ENCODE data around the gene NEO1. TPM values are rescaled to one million over a fixed set of nuclear protein-coding genes. Genes with fewer than 3 reads are reported as not detected.

Gene NEO1
- total RNA-seq, 1 experiment from 2014 or later: 2.9 TPM

DNA sequence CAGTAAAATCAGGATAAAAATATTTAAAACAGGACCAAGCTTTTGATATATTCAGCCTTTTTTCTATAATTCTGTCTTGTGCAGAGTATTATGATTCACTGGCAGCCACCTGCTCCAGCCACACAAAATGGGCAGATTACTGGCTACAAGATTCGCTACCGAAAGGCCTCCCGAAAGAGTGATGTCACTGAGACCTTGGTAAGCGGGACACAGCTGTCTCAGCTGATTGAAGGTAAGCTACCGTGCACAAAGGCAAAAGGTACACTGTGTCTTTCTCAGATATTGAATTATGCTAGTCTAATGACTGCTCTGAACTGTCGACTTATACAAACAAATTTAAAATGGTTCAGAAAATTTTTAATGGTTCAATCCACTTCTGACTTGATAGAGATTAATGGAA, 202.3 kb downstream of the NEO1 start:
- DNase-seq (ENCODE audit: low read depth): no peak

DNA sequence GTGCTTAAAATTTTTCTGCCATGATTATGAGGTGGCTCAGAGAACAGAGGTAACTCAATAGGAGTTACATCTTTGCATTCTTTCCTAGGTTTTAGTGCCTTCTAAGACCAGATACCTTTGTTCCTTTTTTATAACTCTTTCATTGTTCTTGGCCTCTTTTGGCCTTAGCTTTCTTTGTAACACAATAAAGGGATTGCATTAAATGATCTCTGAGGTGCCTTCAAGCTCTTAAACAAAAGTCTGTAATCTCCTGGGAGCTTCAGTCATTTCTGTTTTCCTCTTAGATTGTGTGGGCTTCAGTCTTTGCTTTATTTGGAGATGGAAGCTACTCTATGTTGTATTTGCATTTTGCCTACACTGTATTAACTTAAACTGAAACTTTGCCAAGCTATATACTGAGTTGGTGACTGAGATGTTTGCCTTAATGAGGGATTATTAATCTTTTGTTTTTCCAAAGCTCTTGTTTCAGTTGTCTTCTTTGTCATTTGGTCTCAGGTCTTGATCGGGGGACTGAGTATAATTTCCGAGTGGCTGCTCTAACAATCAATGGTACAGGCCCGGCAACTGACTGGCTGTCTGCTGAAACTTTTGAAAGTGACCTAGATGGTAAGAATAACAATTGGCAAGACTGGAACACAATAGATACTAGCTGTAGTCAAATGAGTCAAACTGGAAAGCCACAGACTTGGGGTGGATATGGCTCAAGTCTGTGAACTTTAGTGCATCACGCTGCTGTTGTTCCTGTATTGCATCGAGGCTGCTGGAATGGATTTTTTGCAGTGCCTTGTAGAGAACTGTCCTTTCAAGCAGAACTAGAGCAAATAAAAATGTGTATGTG, 206.2 kb downstream of the NEO1 start:
- no peak for DNase-seq (ENCODE audit: low read depth)

DNA sequence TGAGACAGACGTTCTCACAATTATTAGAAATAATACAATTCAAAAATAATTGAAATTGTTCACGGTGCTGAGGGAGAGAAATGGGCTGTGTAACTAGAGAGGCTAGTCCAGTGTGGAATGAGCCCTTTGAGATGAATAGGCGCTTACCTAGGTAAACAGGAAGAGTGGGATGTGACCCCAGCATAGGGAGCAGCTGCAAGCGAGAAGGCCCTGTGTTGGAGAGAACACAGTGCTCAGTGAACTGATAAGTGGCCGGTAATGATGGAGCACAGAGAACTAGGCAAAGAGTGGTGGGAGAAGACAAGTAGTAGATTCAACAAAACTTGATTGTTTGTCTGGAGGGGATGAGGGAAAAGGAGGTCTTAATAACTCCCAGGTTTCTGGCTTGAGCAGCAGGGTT, 212.6 kb downstream of the NEO1 start:
- DNase-seq (ENCODE audit: low read depth): no peak

DNA sequence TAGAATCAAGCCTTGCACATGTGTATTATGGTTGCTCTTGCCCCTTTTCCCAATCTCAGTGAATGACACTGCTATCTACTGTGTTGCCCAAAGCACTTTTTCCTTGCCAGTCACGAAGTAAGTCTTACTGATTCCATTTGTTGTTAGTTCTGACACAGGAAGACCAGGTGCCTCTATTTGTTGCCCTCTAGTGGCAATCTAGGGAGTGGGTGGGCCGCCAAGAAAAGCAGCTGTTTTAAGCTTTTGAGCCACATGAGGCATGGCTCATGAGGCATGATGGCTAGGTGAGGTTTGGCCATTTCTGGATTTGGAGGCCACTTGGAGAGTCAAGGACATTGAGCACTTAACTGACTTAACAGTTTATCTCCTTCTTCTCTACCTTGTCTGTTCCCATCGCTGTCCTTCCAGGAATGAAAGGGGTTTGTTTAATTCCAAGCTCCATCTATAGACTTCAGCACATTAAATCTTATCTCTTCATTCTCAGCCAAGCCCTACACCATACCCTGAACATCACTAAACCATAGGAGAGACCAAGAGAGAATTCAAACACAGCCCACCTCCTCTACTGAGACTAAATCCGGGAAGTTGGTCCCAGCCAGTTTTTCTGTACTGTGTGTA, 213.4 kb downstream of the NEO1 start:
- peak; percentile 67 for DNase-seq (ENCODE audit: low read depth)

DNA sequence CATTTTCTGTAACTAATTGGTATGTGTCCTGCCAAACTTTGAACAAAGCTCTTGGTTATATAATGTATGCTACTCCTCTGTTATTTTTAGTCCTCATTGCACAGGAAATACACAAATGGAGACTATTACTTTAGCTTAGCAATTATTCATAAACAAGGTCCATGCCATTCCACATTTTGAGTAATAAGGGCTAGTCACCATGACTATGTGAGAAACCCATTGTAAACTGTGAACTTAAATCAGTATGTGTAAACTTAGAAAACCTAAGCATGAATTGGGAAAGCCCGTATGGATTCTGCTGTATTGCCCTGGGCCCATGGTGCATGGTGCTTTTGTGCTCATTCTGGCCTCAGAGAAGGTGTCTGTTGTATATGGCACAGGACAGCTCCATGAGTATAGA, 216.2 kb downstream of the NEO1 start:
- no peak for DNase-seq (ENCODE audit: low read depth)

DNA sequence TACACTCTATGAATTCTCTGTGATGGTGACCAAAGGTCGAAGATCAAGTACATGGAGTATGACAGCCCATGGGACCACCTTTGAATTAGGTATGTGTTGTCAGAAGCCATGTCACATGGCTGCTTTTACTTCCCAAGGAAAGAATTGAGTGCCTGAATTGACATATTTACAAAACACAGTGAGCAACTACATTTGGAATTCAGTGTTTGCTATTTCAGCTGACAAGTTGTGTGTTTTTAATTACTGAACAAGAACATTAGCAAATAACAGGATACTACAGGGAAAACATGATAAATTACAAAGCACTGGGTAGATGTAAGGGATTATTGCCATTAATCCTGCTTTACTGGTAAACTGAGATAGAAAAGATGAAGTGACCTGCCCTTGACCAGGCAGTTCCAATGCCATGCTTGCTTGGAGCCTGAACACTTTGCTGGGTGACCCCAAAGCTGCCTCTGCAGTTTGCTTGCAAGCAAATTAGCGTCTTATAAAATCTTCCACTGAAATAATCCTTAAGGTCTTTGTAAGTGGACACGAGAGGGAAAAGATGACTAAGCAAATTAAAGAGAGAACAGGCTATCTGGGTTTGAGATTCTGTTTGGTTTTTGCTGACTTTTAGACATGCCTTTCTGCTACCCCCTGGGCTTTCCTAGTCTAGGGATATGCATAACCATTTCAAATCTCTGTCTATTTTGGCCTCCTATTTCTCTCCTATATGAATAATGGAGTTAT, 218.3 kb downstream of the NEO1 start:
- no peak for DNase-seq (ENCODE audit: low read depth)

DNA sequence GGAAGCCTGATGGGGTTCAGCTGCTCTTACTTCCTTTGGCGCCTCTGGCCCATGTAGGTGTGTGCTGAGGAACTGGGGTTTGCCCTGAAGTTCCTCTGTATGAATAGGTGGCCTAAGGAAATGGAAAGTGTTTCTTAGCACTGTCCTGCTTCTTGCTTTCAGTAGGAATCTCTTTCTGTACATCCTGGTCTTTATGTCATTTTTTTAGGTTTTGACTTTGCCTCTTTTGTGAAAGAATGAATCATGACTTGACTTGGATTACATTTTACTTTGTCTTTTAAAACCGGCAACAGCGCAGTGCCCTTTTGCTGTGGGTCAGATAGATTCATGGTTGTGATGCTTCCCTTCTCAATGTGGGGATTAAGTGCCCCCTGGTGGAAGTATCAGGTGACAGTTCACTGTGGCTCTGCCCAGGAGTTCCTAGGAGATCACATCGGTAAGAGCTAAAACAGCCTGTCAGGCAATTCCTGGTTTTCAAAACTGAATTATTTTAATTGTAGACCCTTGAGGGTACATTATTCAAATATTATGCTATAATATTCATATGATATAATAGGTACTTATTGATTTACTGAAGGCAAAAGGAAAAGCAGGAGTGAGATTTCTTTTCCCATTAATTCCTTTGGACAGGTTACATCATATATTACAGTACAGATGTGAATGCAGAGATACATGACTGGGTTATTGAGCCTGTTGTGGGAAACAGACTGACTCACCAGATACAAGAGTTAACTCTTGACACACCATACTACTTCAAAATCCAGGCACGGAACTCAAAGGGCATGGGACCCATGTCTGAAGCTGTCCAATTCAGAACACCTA, 221.1 kb downstream of the NEO1 start:
- DNase-seq (ENCODE audit: low read depth): peak; percentile 52

DNA sequence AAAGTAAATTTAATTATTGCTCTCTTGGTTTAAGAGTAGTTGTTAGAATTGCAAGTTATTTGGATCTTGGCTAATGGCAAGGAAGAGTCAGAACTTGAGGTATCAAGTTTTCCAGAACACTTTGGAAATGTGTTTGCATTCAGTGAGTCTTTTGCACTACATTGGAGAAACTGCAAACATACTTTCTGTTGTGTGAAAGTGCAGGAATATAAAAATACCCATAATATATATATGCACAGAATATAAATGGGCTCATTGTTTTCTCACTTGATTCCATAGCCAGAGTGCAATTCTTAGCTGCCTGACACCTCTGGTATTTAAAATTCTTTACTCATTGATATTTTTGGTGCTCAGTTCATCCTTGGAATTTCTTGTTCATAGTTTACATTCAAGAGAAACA, 223.6 kb downstream of the NEO1 start:
- DNase-seq (ENCODE audit: low read depth): no peak

DNA sequence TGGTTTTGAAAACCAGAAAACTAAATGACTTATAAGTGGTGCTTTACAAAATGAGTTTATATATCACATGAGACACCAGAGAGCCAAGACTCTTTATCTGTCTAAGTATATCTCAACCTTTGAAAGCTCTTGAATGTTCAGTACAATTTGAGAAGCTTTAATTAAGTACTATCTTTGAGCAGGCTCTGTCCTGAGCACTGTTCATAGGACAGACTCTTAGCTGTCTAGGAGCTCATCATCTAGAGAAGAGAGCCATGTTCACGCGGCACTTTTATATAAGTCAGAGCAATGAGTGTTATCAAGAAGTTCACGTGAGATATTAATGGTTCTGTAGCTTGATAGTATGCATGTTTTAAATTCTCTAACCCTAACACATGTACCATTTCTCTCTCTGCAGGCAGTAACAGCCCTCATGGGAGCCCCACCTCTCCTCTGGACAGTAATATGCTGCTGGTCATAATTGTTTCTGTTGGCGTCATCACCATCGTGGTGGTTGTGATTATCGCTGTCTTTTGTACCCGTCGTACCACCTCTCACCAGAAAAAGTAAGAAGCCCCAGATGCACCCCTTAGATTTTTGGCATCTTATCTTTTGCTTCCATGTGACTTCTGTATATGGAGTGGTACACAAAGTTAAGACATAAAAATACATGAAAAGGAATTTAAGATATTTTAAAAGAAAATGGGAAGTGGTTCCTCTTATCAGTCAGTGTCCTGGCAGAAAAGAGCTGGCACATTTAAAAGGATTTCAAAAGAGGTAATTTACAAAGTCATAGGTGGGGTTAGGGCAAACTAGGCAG, 230.5 kb downstream of the NEO1 start:
- no peak for DNase-seq (ENCODE audit: low read depth)

DNA sequence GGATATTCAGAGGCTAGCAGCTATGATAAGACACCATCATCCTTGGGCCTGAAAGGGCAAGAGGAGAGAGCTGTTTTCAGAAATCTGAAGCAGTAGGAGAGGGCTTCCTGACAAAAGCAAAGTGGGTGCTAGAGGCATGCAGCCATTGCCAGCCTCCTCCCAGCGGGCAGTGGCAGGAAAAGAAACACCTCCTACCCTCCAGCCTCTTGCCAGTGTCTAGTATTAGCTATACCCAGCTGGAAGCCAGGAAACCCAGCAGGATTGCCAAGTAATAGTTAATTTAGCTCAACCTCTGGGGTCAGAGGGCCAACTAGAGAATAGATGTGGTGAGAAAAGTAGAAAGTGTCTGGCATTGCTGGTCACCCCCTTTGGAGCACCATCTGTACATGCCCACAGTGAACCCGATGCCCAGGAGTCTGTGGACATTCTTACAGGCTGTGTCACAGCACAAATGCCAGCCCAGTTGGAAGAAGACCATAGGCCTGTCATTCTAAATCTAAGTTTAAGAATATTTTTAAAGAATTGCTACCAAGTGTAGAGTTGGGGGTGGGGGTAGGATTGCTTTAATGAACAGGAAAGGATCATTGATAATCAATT, 231.2 kb downstream of the NEO1 start:
- DNase-seq (ENCODE audit: low read depth): no peak

DNA sequence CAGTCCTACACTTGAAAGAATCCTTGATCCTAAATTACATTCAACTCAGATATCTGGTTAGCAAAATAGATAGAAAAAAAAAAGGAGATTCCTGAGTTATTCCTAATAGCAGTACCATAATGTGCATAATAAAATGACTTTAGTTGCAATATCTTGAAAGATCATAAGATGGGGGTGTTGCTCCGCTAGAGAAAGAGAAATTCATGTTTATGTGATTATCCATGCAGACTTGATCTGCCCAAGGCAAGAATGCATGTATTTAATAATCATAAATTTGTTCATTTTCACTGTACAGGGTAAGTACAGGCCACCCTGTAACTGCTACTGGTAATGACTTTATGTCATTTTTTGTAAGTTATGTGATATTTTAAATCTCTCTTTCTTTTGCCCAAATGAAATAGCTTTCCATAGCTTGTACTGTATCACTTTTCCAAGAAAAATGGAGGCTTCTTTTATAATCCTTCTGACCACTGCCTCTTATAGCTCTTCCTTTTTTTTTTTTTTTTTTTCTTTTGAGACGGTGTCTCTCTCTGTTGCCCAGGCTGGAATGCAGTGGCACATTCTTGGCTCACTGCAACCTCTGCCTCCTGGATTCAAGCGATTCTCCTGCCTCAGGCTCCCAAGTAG, 231.9 kb downstream of the NEO1 start:
- no peak for DNase-seq (ENCODE audit: low read depth)

DNA sequence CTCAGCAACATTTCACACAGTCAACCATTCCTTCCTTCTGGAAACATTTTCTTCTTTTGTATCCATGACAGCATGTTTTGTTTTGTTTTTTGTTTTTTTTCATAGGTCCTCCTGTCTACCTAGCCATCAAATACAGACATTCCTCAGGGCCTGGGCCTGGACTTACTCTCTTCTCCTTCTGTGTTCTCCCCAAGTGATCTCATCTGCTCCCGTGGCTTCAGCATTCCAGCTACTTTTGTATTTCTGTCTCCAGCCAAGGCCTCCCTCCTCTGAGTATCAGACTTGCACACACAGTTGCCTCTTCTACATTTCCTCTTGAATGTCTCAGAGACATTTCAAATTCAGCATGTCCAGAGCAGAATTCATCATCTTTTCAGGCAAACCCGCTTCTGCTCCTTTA, 234.0 kb downstream of the NEO1 start:
- DNase-seq (ENCODE audit: low read depth): no peak

DNA sequence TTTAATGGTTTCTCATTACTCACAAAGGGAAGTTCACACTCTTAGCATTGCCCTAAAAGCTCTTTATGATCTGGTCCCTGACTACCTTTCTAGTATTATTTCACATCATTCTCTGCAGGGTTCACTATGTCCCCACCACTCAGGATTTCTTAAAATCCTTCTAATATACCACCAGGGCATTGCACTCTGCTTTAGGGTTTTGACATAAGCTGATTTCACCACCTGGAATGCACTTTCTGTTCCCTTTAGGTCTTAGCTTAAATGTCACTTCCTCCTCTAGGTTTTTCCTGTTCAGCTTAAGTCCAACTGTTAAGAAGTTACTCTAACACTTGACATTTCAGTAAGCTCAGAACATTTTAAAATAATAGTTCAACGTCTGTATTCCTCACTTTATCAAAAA, 234.8 kb downstream of the NEO1 start:
- DNase-seq (ENCODE audit: low read depth): no peak

DNA sequence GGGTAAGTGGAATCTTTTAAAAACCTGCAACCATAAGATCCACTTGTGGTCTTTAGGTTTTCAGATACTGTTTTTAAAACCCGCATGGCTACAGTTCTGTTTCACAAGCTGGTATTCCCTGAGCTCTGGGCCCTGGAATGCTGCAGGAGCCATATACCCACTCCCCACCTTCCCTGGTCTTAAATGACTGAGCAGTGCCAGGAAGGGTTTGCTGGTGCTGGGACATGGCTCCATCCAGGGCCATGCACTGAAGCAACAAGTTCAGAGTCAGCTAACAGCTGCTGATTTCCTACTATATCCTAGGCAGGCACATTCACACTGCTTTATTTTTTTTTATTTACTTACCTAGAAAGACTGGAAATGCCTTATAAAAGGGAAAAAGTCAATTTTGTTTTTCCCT, 239.2 kb downstream of the NEO1 start:
- no peak for DNase-seq (ENCODE audit: low read depth)

DNA sequence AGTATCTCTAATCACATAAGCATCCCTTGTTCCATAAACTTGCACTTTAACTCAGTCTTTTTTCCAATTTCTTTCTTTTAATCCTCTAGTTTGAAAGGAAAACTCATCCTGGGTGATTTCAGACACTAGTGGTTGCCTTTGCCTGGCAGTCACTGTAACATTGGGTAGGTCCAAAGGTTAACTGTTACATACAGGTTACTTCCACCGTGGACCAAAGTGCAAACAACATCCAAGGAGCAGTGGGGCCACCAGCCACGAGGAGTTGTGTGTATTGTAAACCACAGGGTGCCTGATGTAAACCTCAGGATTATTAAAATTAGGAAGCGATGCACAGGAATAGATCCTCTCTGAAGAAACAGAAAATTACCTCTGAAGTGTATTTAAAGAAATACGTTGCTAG, 241.5 kb downstream of the NEO1 start:
- DNase-seq (ENCODE audit: low read depth): no peak

DNA sequence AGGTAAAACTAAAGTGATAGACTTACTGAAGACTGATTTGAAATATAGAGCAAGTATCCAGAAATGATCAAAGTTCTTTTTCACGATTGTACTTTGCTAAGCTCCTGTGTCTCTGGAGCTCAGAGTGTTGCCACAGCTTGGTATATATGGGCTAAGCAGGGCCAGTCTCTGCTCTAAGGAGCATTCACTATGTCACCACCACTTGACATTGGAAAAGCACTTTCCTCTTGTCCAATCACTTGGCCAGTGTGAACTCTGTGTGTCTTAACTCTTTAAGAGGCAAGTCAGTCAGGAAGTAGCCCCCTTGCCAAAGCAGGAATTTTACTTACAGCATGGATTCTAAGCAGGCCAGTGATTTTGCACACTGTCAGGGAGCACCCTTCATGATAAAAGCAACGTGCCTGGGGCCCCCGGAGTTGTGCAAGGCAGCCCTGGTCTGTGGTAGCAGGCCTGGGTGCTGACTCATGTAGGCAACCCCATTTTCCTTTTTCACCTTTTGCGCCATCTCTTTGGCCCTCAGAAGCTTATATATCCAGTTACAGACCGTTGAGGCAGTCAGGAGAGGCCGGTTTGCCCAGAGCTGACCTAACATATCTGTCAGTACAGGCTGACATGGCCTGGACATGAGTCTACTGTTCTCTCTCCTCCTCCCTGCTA, 243.5 kb downstream of the NEO1 start:
- no peak for DNase-seq (ENCODE audit: low read depth)

DNA sequence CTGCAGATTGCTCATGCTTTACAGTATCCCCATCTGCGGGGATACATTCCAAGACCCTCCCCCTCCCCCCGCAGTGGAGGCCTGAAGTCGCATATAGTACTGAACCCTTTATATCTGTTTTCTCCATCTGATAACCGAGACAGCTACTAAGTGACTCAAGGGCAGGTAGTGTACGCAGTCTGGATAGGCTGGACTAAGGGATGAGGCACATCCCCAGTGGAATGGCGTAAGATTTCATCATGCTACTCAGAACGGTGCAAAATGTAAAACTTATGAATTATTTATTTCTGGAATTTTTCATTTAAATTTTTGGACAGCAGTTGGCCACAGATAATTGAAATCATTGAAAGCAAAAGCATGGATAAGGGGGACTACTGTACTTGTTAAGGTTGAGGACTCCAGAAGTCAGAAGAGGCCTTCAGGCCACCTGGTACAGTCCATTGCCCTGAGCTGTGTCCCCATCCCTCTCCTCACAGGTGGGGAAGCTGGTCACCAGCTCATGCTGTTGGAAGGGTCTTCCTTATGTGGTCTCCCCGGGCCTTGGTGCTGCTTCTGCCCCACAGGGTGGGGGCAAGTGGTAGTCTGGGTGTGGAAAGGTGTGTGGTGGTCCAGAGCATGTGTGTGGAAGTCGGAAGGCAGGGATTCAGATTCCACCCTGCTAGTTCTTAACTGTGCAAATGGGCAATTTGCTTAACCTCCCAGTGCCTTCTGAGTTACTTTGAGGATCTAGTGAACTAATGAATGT, 244.5 kb downstream of the NEO1 start:
- DNase-seq (ENCODE audit: low read depth): no peak

DNA sequence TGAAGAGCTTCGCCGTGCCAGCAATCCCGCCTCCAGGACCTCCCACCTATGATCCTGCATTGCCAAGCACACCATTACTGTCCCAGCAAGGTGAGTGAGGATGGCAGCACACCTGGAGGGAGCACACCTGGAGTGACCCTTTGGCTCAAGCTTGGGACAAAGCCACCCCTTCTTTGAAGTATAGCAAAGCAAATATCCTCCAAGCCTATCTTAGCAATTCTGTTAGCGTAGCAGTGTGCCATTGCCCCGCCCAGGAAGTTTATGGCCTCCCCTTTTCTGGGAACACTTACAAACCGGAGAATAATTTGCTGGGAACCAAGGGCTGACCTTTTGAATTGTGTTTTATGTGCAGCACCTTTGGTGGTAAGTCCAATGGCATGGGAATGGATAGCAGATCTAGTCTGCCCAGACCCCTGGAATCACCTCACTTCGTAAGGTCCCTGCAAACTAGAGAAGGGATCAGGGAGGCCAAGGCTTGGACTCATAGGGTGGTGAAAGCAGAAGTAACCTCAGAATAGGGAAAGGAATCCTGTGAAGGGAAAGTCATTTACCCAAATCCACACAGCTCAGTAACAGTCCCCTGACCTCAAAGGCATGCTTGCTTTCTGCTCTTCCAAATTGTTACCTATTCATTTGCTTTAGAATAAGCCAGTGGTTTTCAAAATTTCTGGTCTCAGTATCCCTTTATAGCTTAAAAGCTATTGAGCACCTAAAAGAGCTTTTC, 246.4 kb downstream of the NEO1 start:
- DNase-seq (ENCODE audit: low read depth): no peak
